ENCODE results near the gene PCDH9.

DNA sequence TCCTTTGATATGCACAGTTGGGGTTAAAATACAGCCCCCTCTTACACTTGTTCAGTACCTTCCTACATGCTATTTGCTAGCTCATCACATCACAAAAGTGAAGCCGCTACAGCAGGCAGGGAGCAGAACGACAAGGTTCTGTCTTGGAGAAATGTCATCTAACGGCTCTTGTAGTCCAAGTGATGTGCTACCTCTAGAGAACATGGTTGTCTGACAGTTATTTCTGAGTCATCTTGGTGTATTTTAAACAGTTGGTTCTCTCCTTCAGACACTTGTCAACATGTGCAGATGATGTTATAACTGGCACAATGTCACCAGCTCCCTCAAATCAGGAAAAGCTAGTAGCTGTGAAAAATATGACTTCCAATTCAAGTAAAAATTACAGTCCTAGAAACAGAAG is 865.0 kb downstream of the PCDH9 start:
- TF ChIP-seq YY1 (IDR thresholded peaks at IDR 0.05; ENCODE audit: insufficient read depth, insufficient read length): no peak
- no peak for TF ChIP-seq ZNF274 (IDR thresholded peaks at IDR 0.05; ENCODE audit: low read depth, low read length)

All from NT2/D1 (cell line).